Gastrocnemius medialis (tissue), 4 donors: Measurements from ENCODE around the gene HERC4.
A peak's percentile ranks its signal among the peaks of the same experiment; 100 is the strongest.

Experiments
- CTCF ChIP-seq, 5 experiments: fragments of 450-650 bp in 3 of 5; fragments of 200-600 bp in 2 of 5; sonication (generic) in 2 of 5; IDR thresholded peaks in 4 of 5; conservative IDR thresholded peaks in 1 of 5; 1 replicate in 4 of 5; 2 replicates in 1 of 5; pipeline ENCODE4 v1.5.1; 2016 to 2019; ENCODE audit warnings: antibody characterized with exemption in 5 of 5, mild to moderate bottlenecking in 3 of 5, moderate library complexity in 3 of 5
- POLR2A ChIP-seq, 2 donors: fragments of 450-650 bp; IDR thresholded peaks; one replicate each; pipeline ENCODE4 v1.6.1; 2017; ENCODE audit warnings: antibody characterized with exemption in 2 of 2, mild to moderate bottlenecking in 2 of 2, moderate library complexity in 2 of 2

- TF ChIP-seq CTCF (IDR thresholded peaks at IDR 0.05 in 4 of 5, conservative IDR thresholded peaks at IDR 0.05 in 1 of 5) (no peak), POLR2A (IDR thresholded peaks at IDR 0.05) (peak; percentile 50 to 84)
Measured at GRCh38 chr10:68087685-68088401, 12.8 kb upstream of the HERC4 start.
